OCI-LY1 (cell line): Measurements from ENCODE around the gene SH3RF3.

Experiments used
- EZH2 ChIP-seq: fragments of 200-600 bp; sonication (generic), shearing (Covaris generic); IDR thresholded peaks from 2 replicates; pipeline ENCODE4 v1.8.0; 2017; ENCODE audit warnings: borderline replicate concordance, mixed run types, mild to moderate bottlenecking, antibody characterized with exemption, low read length, moderate library complexity, mixed read lengths
- TF ChIP-seq, protein P1 (sequence below): fragments of 200-600 bp; sonication (generic), shearing (Covaris generic); IDR thresholded peaks from 2 replicates; pipeline ENCODE4 v1.5.1; 2017; ENCODE audit warnings: mild to moderate bottlenecking, antibody characterized with exemption, low read length, moderate library complexity, mixed read lengths

DNA sequence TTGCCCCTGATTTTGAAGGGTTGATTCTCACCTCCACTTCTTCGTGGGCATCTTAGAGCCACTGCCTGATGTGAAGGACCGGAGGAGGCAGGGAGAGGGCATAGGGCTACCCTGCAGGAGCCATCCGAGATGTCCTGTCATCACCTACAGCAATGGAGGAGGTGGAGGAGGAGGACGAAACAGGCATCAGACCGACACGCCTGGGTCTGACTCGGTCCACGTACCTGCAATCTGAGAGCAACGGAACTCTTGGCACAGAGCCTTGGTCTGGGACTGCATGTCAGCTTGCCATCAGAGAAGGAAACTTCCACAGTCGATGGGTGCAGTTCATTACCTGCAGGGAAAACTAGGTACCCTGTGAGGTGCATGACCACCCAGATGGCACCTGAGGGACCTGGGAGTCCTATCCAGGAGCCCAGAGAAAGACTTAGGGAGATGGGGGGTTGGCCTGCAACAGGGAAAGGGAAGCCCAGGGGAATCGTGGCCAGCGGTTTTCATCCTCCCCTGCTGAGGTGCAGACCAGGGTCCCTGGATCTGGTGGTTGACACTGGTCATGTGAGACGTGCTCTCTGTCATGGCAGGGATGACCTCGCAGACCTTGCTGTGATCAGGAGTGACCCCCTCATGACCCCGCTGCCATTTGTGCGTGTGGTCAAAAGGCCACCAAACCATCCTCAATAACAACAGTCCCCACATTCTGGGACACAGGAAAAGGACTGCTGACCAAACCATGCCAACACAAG, 293.9 kb downstream of the SH3RF3 start:
- TF ChIP-seq, protein P1, sequence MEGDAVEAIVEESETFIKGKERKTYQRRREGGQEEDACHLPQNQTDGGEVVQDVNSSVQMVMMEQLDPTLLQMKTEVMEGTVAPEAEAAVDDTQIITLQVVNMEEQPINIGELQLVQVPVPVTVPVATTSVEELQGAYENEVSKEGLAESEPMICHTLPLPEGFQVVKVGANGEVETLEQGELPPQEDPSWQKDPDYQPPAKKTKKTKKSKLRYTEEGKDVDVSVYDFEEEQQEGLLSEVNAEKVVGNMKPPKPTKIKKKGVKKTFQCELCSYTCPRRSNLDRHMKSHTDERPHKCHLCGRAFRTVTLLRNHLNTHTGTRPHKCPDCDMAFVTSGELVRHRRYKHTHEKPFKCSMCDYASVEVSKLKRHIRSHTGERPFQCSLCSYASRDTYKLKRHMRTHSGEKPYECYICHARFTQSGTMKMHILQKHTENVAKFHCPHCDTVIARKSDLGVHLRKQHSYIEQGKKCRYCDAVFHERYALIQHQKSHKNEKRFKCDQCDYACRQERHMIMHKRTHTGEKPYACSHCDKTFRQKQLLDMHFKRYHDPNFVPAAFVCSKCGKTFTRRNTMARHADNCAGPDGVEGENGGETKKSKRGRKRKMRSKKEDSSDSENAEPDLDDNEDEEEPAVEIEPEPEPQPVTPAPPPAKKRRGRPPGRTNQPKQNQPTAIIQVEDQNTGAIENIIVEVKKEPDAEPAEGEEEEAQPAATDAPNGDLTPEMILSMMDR: no peak
- TF ChIP-seq EZH2: no peak
